ENCODE measurements around the gene COL6A3. TPM values are rescaled to one million over a fixed set of nuclear protein-coding genes. Genes with fewer than 3 reads are reported as not detected.

COL6A3 gene
- total RNA-seq, 2 experiments from 2014 or later, result 1.3 TPM

GRCh38 chr2:237348281-237348865, 65.6 kb downstream of the COL6A3 start:
- H3K4me1 ChIP-seq (ENCODE audit: insufficient read depth, low read length), result no peaks in the 10 kb centered on the region
- no peaks in the 10 kb centered on the region for H3K36me3 Mint-ChIP-seq (ENCODE audit: low read depth)
- H3K36me3 ChIP-seq (ENCODE audit: insufficient read depth, low read length), result no peaks in the 10 kb centered on the region
- no peak overlapping the region for H3K27ac Mint-ChIP-seq
- no peaks in the 10 kb centered on the region for H3K9me3 ChIP-seq (ENCODE audit: control insufficient read depth in 1 of 2, insufficient read depth in 1 of 2, low read length in 2 of 2)
- DNase-seq (no peak), ATAC-seq (ENCODE audit: poor library complexity) (no peak)
- ChIA-PET POLR2A (no interaction called here), CTCF (no interaction called here)
- H3K4me3 Mint-ChIP-seq, result no peak overlapping the region
- H3K4me1 Mint-ChIP-seq (ENCODE audit: low read depth), result no peaks in the 10 kb centered on the region
- intact Hi-C loops (cut with DNase I, micrococcal nuclease), result no loop called here
- H3K27me3 Mint-ChIP-seq, result no peaks in the 10 kb centered on the region
- no peak overlapping the region for H3K27ac ChIP-seq (ENCODE audit: low read depth in 1 of 2, low read length in 2 of 2)
- no peaks in the 10 kb centered on the region for H3K27me3 ChIP-seq (ENCODE audit: control insufficient read depth in 1 of 2, insufficient read depth in 2 of 2, low read length in 2 of 2)
- TF ChIP-seq CTCF (IDR thresholded peaks at IDR 0.05), result no peak
- H3K4me3 ChIP-seq (ENCODE audit: low read length), result no peak overlapping the region
- H3K9me3 Mint-ChIP-seq, result no peaks in the 10 kb centered on the region

- ATAC-seq (ENCODE audit: poor library complexity) (no peak), DNase-seq (no peak)
- Mint-ChIP-seq H3K27ac (no peak overlapping the region), H3K36me3 (ENCODE audit: low read depth) (no peaks in the 10 kb centered on the region), H3K27me3 (no peaks in the 10 kb centered on the region), H3K4me1 (ENCODE audit: low read depth) (no peaks in the 10 kb centered on the region), H3K4me3 (no peak overlapping the region), H3K9me3 (no peaks in the 10 kb centered on the region)
- CTCF ChIA-PET, result no interaction called here
- TF ChIP-seq CTCF (IDR thresholded peaks at IDR 0.05), result no peak
- intact Hi-C loops (cut with DNase I, micrococcal nuclease), result no loop called here
- Histone ChIP-seq H3K27me3 (ENCODE audit: control insufficient read depth in 1 of 2, insufficient read depth in 2 of 2, low read length in 2 of 2) (no peaks in the 10 kb centered on the region), H3K9me3 (ENCODE audit: control insufficient read depth in 1 of 2, insufficient read depth in 1 of 2, low read length in 2 of 2) (no peaks in the 10 kb centered on the region), H3K4me3 (ENCODE audit: low read length) (no peak overlapping the region), H3K27ac (ENCODE audit: low read depth in 1 of 2, low read length in 2 of 2) (no peak overlapping the region), H3K4me1 (ENCODE audit: insufficient read depth, low read length) (no peaks in the 10 kb centered on the region), H3K36me3 (ENCODE audit: insufficient read depth, low read length) (no peaks in the 10 kb centered on the region)
- POLR2A ChIA-PET, result no interaction called here
Measured at GRCh38 chr2:237345891-237346640, 67.9 kb downstream of the COL6A3 start.

- H3K27ac ChIP-seq (ENCODE audit: low read depth in 1 of 2, low read length in 2 of 2), result no peak overlapping the region
- DNase-seq, result no peak
- intact Hi-C loops (cut with DNase I, micrococcal nuclease), result no loop called here
- POLR2A ChIA-PET, result no interaction called here
- H3K4me3 ChIP-seq (ENCODE audit: low read length), result no peak overlapping the region
- no peak overlapping the region for H3K4me3 Mint-ChIP-seq
- H3K4me1 ChIP-seq (ENCODE audit: insufficient read depth, low read length), result no peaks in the 10 kb centered on the region
- H3K9me3 ChIP-seq (ENCODE audit: control insufficient read depth in 1 of 2, insufficient read depth in 1 of 2, low read length in 2 of 2), result no peaks in the 10 kb centered on the region
- no peaks in the 10 kb centered on the region for H3K9me3 Mint-ChIP-seq
- H3K27ac Mint-ChIP-seq, result no peak overlapping the region
- CTCF ChIA-PET, result no interaction called here
- no peaks in the 10 kb centered on the region for H3K36me3 Mint-ChIP-seq (ENCODE audit: low read depth)
- no peaks in the 10 kb centered on the region for H3K36me3 ChIP-seq (ENCODE audit: insufficient read depth, low read length)
- no peaks in the 10 kb centered on the region for H3K27me3 Mint-ChIP-seq
- H3K27me3 ChIP-seq (ENCODE audit: control insufficient read depth in 1 of 2, insufficient read depth in 2 of 2, low read length in 2 of 2), result no peaks in the 10 kb centered on the region
- H3K4me1 Mint-ChIP-seq (ENCODE audit: low read depth), result no peaks in the 10 kb centered on the region
- no peak for TF ChIP-seq CTCF (IDR thresholded peaks at IDR 0.05)
- no peak for ATAC-seq (ENCODE audit: poor library complexity)
Measured at GRCh38 chr2:237345411-237345810, 68.6 kb downstream of the COL6A3 start.
